GM18526 (cell line): Measurements from ENCODE around the gene KRTAP19-6.

Experiments
- POLR2A ChIP-seq: IDR thresholded peaks from 3 replicates; pipeline ENCODE4 v1.6.1; 2011; ENCODE audit not compliant: insufficient read length; ENCODE audit errors: extremely low read depth

The KRTAP19-6 gene

GRCh38 chr21:30541764-30542163 lies at the start of gene KRTAP19-6:
Gene KRTAP19-6, minus strand, starts transcription at chr21:30541864. Its CDS starts 31 bp downstream, at chr21:30541833.
- TF ChIP-seq POLR2A = no peak

GRCh38 chr21:30590297-30590696 lies 48.6 kb upstream of the KRTAP19-6 start, which contains the start of gene KRTAP22-2:
Gene KRTAP22-2, minus strand, starts transcription at chr21:30590397.
- no peak for TF ChIP-seq POLR2A

GRCh38 chr21:30582870-30583269 lies 41.2 kb upstream of the KRTAP19-6 start:
- no peak for TF ChIP-seq POLR2A

- no peak for TF ChIP-seq POLR2A
These were observed 38.5 kb upstream of the KRTAP19-6 start for GRCh38 chr21:30580132-30580531.

DNA sequence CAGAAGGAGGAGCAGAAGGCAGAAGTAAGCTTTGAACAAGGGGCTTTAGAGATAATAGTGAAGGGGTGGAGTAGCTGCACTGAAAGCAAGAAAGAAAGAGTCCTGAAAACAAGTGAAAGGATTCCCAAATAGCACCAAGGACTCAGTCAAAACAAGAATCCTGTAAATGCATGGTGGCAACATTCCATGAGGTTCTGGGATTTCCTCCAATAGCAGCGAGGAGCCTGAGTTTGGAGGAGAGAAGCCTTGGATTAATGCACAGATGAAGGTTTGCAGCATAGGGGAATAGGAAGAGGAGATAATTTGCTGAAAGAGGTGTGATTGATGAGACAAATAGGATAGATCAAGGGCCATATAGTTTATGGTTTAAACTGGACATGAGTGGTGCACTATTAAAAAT lies 37.7 kb upstream of the KRTAP19-6 start:
- TF ChIP-seq POLR2A = no peak

DNA sequence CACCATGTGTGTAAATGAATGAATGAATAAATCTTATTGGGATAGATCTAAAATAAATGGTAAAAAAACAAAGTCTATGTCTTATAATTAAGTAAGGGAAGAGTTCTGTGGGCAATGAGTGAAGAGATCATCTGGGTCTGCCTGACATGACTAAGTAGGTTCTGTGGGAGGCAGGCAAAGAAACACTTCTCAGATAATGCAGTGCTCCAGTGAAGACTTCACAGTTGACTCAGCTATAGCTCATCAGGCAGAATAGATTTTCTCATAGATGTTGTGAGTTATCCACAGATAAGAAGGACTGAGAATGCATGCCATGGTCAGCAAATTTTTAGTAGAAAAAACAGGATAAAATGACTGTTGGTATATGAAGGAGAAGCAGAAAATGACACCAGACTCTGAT lies 36.1 kb upstream of the KRTAP19-6 start:
- TF ChIP-seq POLR2A = no peak

GRCh38 chr21:30567617-30568016 lies 26.0 kb upstream of the KRTAP19-6 start:
- TF ChIP-seq POLR2A = no peak

DNA sequence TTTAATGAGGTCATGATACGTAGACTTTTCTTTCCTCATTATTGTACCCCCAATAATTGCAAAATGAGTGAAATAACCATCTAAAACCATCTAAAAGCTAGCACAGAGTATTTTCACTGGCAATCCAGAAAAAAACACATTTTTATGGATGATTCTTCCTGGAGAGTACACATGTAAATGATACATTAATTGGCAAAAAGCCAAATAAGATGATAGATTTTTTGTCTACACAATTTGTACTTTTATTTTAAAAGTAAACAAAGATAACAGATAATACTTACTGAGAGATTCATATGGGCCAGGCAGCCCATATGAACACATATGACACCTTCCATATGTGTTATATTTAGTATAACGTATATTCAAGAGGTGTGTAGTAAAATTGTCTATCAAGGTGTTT lies 22.0 kb upstream of the KRTAP19-6 start:
- TF ChIP-seq POLR2A = no peak

GRCh38 chr21:30563072-30563471 lies 21.4 kb upstream of the KRTAP19-6 start:
- no peak for TF ChIP-seq POLR2A

DNA sequence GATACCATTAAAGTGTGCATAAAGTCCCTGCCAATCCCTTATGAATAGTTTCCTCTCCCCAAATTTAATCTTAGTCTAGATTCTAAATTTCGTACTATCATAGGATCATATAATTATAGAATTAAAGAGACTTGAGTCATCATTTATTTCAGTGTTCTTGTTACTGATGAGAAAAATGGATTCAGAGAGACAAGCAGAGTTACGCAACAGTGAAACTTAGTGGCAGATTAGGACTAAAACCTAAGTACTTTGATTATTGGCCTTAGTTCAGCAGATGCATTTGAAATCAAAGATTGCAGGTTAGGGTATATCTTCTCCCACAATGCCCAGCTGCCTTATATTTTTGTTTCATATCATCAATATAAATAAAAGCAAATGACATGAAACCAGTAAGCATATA lies 20.3 kb upstream of the KRTAP19-6 start:
- no peak for TF ChIP-seq POLR2A

- no peak for TF ChIP-seq POLR2A
These were observed 19.7 kb upstream of the KRTAP19-6 start, which contains the start of gene KRTAP19-7 for GRCh38 chr21:30561264-30561895. Gene KRTAP19-7, minus strand, starts transcription at chr21:30561314. Its CDS starts 25 bp downstream, at chr21:30561289.

DNA sequence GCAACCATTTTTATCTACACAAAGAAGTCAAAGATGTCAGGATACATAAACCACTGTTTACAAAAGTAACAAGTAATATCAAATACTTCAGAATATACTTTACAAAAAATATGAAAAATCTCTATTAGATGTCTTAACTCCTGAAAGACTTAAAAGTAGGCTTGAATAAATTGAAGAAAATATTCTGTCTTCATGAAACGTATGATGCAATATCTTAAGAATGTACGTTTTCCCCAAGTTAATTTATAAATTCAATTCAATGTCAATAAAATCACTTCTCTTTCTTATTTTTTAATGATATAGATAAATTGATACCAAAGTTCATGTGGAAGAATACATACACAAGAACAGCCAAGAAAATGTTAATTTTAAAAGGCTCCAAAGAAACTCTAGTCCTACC lies 13.4 kb upstream of the KRTAP19-6 start:
- TF ChIP-seq POLR2A = no peak

DNA sequence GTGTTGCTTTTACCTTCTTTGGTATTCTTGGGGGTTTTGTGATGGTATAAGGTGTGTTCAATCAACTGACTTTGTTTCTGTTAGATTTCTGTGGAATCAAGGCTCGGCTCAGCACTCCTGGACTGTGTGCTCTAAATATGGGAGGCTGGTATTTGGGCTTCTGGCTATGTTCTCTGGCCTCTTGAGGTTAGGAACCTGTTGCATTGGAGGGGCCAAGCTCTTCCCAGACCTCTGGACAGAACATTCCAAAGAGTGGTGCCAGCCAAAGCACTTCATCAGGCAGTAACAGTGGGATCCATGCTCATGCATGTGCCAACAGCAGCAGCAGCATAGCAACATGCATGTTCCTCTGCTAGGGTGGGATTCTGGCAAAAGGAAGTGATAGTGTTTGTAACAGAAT lies 11.1 kb upstream of the KRTAP19-6 start:
- TF ChIP-seq POLR2A = no peak

DNA sequence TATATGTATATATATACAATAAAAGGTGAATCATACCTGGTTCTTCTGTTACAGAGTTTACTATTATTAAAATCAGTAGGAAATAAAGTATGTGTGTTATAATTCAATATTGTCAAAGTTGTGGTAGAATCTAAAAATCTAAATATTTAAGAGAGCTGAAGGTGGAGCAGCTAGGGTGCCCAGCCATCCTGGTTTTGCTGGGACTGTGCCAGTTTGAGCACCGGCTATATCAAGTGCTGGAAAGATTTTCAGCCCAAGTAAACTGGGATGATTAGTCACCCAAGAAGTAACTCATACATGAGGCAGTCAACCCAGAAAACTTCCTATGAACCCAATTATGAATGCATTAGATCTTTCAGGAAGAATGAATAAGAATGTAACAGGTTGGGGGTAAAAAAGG lies 22.8 kb downstream of the KRTAP19-6 start:
- no peak for TF ChIP-seq POLR2A

- TF ChIP-seq POLR2A = no peak
These were observed 26.0 kb downstream of the KRTAP19-6 start for GRCh38 chr21:30515681-30516080.

- TF ChIP-seq POLR2A = no peak
These were observed 39.6 kb downstream of the KRTAP19-6 start, which contains the start of gene KRTAP19-5 for GRCh38 chr21:30502041-30502440. Gene KRTAP19-5, minus strand, starts transcription at chr21:30502141. Its CDS starts 51 bp downstream, at chr21:30502090.

DNA sequence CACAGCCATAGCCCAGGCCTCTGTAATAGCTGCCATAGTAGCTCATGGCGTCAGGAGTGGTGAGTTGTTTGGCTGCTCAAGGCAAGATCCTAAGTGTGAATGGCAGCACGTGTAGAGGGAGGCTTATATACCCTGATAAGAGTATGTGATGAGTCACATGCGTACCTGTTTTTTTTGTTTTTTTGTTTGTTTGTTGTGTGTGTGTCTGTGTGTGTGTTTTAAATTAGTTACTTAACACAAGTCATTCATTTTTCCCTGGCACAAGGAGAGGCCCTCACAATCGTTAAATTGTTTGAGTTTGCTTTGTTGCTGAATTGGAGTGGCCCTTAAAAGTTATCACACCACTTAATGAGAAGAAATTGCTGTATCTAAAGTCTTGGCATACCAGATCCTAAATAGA lies 44.6 kb downstream of the KRTAP19-6 start, which contains the start of gene KRTAP19-4:
Gene KRTAP19-4 (minus strand): TSS at position 101 of the 400 bp plus-strand sequence. CDS start 55 bp downstream, at position 46.
- TF ChIP-seq POLR2A = no peak

DNA sequence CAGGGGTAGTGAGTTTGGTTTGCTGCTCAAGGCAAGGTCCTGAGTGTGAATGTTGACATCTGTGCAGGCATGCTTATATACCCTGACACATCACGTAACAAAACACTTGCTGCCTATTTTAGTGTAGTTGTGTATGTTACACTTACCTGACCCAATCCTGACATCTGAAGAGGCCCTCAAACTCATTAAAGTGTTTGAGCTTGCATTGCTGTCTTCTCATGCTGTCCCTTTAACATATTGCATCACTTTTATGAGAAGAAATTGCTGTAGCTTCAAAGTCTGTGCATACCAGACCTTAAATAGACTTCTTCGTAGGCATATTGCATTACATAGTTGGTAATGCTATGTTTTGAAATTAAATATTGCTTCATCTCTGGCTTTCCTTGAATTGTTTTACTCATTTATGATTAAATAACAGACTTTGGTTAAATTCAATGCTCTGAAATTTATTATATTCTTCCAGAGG lies 49.7 kb downstream of the KRTAP19-6 start, which contains the start of gene KRTAP19-3:
Gene KRTAP19-3 (minus strand): TSS at position 51 of the 466 bp plus-strand sequence. CDS start 56 bp downstream, outside the sequence.
- no peak for TF ChIP-seq POLR2A
